A549 (cell line): ENCODE measurements around the gene RBM4B. TPM values are rescaled to one million over a fixed set of nuclear protein-coding genes. Genes with fewer than 3 reads are reported as not detected.
A peak's percentile ranks its signal among the peaks of the same experiment; 100 is the strongest.

Experiments used
- ATAC-seq, 2 experiments: fragments of 200-7000 bp in 1 of 2; fragments of >200 bp in 1 of 2; cut with Nextera tagmentation in 1 of 2; cut with Tn5 transposase in 1 of 2; 3 replicates each; pipeline versions ENCODE4 v1.8.0 to v1.9.1; 2018 to 2020; ENCODE audit warnings: mild to moderate bottlenecking in 1 of 2, moderate library complexity in 1 of 2
- CTCF ChIA-PET: fragments of 300-600 bp; sonication (Branson Sonifier 250); formaldehyde crosslinking; extraction: SDS; loops from one replicate; lab custom pipeline; 2021; ENCODE audit warnings: antibody characterized with exemption, inconsistent platforms; lab: Yijun Ruan, JAX
- POLR2A ChIA-PET: fragments of 350-600 bp; formaldehyde crosslinking; extraction: SDS; loops from one replicate; lab custom pipeline; 2021; ENCODE audit warnings: antibody characterized with exemption, inconsistent platforms; lab: Yijun Ruan, JAX
- DNase-seq, 2 experiments: peaks; one replicate each; pipeline versions ENCODE4 v3.0.0 to v3.0.0-alpha.2; 2011 to 2016; ENCODE audit warnings: low read depth in 1 of 2, low spot score in 1 of 2
- FAIRE-seq: peaks from 2 replicates; lab custom pipeline; 2011; peaks lifted over from hg19 to GRCh38; lab: Jason Lieb, UNC
- H3K27ac ChIP-seq, 2 experiments: fragments of >200 bp; sonication (Bioruptor Twin); formaldehyde crosslinking; 3 replicates each; pipeline ENCODE4 v1.5.1; 2016 to 2017
- H3K4me1 ChIP-seq: fragments of >200 bp; sonication (Bioruptor Twin); formaldehyde crosslinking; 3 replicates; pipeline ENCODE4 v1.6.1; 2016
- H3K4me2 ChIP-seq: fragments of >200 bp; sonication (Bioruptor Twin); formaldehyde crosslinking; 3 replicates; pipeline ENCODE4 v1.6.1; 2016
- H3K4me3 ChIP-seq: fragments of >200 bp; sonication (Bioruptor Twin); formaldehyde crosslinking; 3 replicates; pipeline ENCODE4 v1.5.1; 2016
- H3K9me3 ChIP-seq: fragments of >200 bp; sonication (Bioruptor Twin); formaldehyde crosslinking; 3 replicates; pipeline ENCODE4 v1.6.1; 2016
- BCL3 ChIP-seq: fragments of >200 bp; sonication (Bioruptor Twin); formaldehyde crosslinking; IDR thresholded peaks from 3 replicates; pipeline ENCODE4 v1.6.1; 2016
- CBX8 ChIP-seq: fragments of 200-600 bp; sonication (generic); IDR thresholded peaks from 2 replicates; pipeline ENCODE4 v1.6.1; 2016
- CHD4 ChIP-seq: fragments of 200-600 bp; sonication (generic); IDR thresholded peaks from 2 replicates; pipeline ENCODE4 v1.6.1; 2016; ENCODE audit warnings: antibody characterized with exemption, mild to moderate bottlenecking, borderline replicate concordance
- EHF ChIP-seq: fragments of 250-450 bp; sonication (Bioruptor Pico); IDR thresholded peaks from 2 replicates; pipeline ENCODE4 v1.5.0; 2020; ENCODE audit warnings: mild to moderate bottlenecking
- ELK1 ChIP-seq: fragments of 150-350 bp; IDR thresholded peaks from 2 replicates; pipeline ENCODE4 v1.6.1; 2014; ENCODE audit warnings: low read depth, mild to moderate bottlenecking, low read length
- FOSB ChIP-seq: fragments of 250-450 bp; sonication (Bioruptor Pico); IDR thresholded peaks from 2 replicates; pipeline ENCODE4 v1.5.0; 2020; ENCODE audit warnings: mild to moderate bottlenecking, moderate library complexity
- HDAC2 ChIP-seq: fragments of 200-600 bp; sonication (generic); IDR thresholded peaks from 2 replicates; pipeline ENCODE4 v1.6.1; 2016
- HEYL ChIP-seq: fragments of 250-450 bp; sonication (Bioruptor Pico); IDR thresholded peaks from 2 replicates; pipeline ENCODE4 v1.8.0; 2021; ENCODE audit warnings: mild to moderate bottlenecking, moderate library complexity
- HOXB5 ChIP-seq: fragments of 250-450 bp; sonication (Bioruptor Pico); IDR thresholded peaks from 2 replicates; pipeline ENCODE4 v1.5.0; 2020; ENCODE audit warnings: mild to moderate bottlenecking, moderate library complexity
- KDM5A ChIP-seq: fragments of 200-600 bp; sonication (generic); IDR thresholded peaks from 2 replicates; pipeline ENCODE4 v1.6.1; 2016; ENCODE audit warnings: antibody characterized with exemption, mild to moderate bottlenecking
- MAX ChIP-seq: IDR thresholded peaks from 2 replicates; pipeline ENCODE4 v1.6.1; 2012
- MAZ ChIP-seq: fragments of 150-350 bp; IDR thresholded peaks from 2 replicates; pipeline ENCODE4 v1.6.1; 2014; ENCODE audit warnings: antibody characterized with exemption, low read depth, low read length, borderline replicate concordance
- MYC ChIP-seq: IDR thresholded peaks from 2 replicates; pipeline ENCODE4 v1.6.1; 2012; ENCODE audit warnings: mild to moderate bottlenecking, inconsistent platforms, low read length, improper control_type of control experiment, borderline replicate concordance
- NPAS2 ChIP-seq: fragments of 250-450 bp; sonication (Bioruptor Pico); IDR thresholded peaks from 2 replicates; pipeline ENCODE4 v1.8.0; 2022; ENCODE audit warnings: mild to moderate bottlenecking, moderate library complexity, borderline replicate concordance
- NR3C1 ChIP-seq: fragments of >200 bp; sonication (Bioruptor Twin); formaldehyde crosslinking; IDR thresholded peaks from 3 replicates; pipeline ENCODE4 v1.6.1; 2017
- PBX3 ChIP-seq: IDR thresholded peaks from 2 replicates; pipeline ENCODE4 v1.6.1; 2012
- POLR2AphosphoS2 ChIP-seq: conservative IDR thresholded peaks from 2 replicates; pipeline ENCODE4 v1.6.1; 2012; ENCODE audit warnings: low read length, improper control_type of control experiment, inconsistent platforms
- RAD21 ChIP-seq, 2 experiments: fragments of >200 bp in 1 of 2; sonication (Bioruptor Twin) in 1 of 2; formaldehyde crosslinking in 1 of 2; IDR thresholded peaks in 1 of 2; conservative IDR thresholded peaks in 1 of 2; 2 replicates in 1 of 2; 3 replicates in 1 of 2; pipeline ENCODE4 v1.6.1; 2012 to 2018; ENCODE audit warnings: inconsistent platforms in 1 of 2
- RCOR1 ChIP-seq: fragments of 150-350 bp; IDR thresholded peaks from 2 replicates; pipeline ENCODE4 v1.6.1; 2014; ENCODE audit warnings: antibody characterized with exemption, low read length, low read depth
- RNF2 ChIP-seq: fragments of 200-600 bp; sonication (generic); IDR thresholded peaks from 2 replicates; pipeline ENCODE4 v1.6.1; 2016; ENCODE audit warnings: low read depth, mild to moderate bottlenecking, antibody characterized with exemption, moderate library complexity, borderline replicate concordance
- SMC3 ChIP-seq: fragments of >200 bp; sonication (Bioruptor Twin); formaldehyde crosslinking; IDR thresholded peaks from 3 replicates; pipeline ENCODE4 v1.6.1; 2018; ENCODE audit warnings: inconsistent platforms
- USF2 ChIP-seq: fragments of 450-650 bp; IDR thresholded peaks from 2 replicates; pipeline ENCODE4 v1.6.1; 2014; ENCODE audit warnings: antibody characterized with exemption
- ZSCAN20 ChIP-seq: fragments of 250-450 bp; sonication (Bioruptor Pico); IDR thresholded peaks from 2 replicates; pipeline ENCODE4 v1.8.0; 2022; ENCODE audit warnings: mild to moderate bottlenecking, moderate library complexity
- WGBS: methylation state at CpG from one replicate; pipeline ENCODE4 v1.1.6; 2017; ENCODE audit errors: missing lambda C conversion rate; 5-methylcytosine and 5-hydroxymethylcytosine counted together
- polyA plus RNA-seq, 4 experiments: library from polyadenylated mRNA; depleted of rRNA in 3 of 4; stranded (reverse); fragments of >200 nt; fragmentation: RNase III in 1 of 4; extraction: RNeasy Plus Mini Kit Qiagen cat#74134 plus additional on column Dnase treatment in 1 of 4; gene quantifications; 2 replicates in 3 of 4; 3 replicates in 1 of 4; pipeline ENCODE4 v1.2.3, GENCODE V29; 2011 to 2017
- TF ChIP-seq, protein P1 (sequence below): IDR thresholded peaks from 2 replicates; pipeline ENCODE4 v1.6.1; 2012; ENCODE audit warnings: low read depth, borderline replicate concordance

Gene RBM4B
- polyA plus RNA-seq, 2 of the 4 experiments (the other 2 are of a cell fraction): 28.0 to 32.7 TPM

- H3K27ac ChIP-seq: no peak overlapping the region
- ChIA-PET POLR2A (interaction anchor here (1.4 to 2.3 kb wide), 2 partner anchors 9 to 12 kb away, joined by 6 to 8 read pairs; partner anchors contain the start of gene RBM4), CTCF (interaction anchor here (1.1 to 2.5 kb wide), 2 partner anchors 9 to 12 kb away, joined by 4 to 7 read pairs; partner anchors contain the start of genes RBM14 and RBM4)
- TF ChIP-seq HOXB5 (CRISPR knock-in tag) (no peak), MAZ (no peak), FOSB (CRISPR knock-in tag) (no peak), RNF2 (no peak), POLR2AphosphoS2 (peak; percentile 20; the same call in 1 of the 2 replicates)
- no peaks in the 10 kb centered on the region for H3K9me3 ChIP-seq
- H3K4me3 ChIP-seq: no peak overlapping the region
- FAIRE-seq (no peak), ATAC-seq (no peak), DNase-seq (no peak)
- H3K4me1 ChIP-seq: no peaks in the 10 kb centered on the region
- no peak overlapping the region for H3K4me2 ChIP-seq
- 92% methylated on average over 2 of the region's 2 CpGs for WGBS
These were observed 48.3 kb downstream of the RBM4B start for GRCh38 chr11:66629356-66629755.

GRCh38 chr11:66628061-66628603, 49.6 kb downstream of the RBM4B start:
- H3K27ac ChIP-seq: no peak overlapping the region
- H3K4me3 ChIP-seq: no peak overlapping the region
- 91% methylated on average over 7 of the region's 7 CpGs for WGBS
- ChIA-PET CTCF (interaction anchor here (1.2 to 2.5 kb wide), 4 partner anchors 10 to 198 kb away, joined by 3 to 7 read pairs (median 4); partner anchors contain the start of genes RBM14 and RBM4), POLR2A (interaction anchor here (1.4 to 2.6 kb wide), 2 partner anchors 10 to 12 kb away, joined by 6 to 12 read pairs; partner anchors contain the start of genes RBM14 and RBM4)
- ATAC-seq (no peak), FAIRE-seq (no peak)
- 0 out of 3 replicates have a peak, but pooled peaks cover under 1% of the 10 kb centered on the region for H3K4me1 ChIP-seq
- H3K9me3 ChIP-seq: no peaks in the 10 kb centered on the region
- H3K4me2 ChIP-seq: no peak overlapping the region
- no peak for TF ChIP-seq MYC
- TF ChIP-seq RNF2: no peak
- TF ChIP-seq CHD4: no peak
- TF ChIP-seq, protein P1, sequence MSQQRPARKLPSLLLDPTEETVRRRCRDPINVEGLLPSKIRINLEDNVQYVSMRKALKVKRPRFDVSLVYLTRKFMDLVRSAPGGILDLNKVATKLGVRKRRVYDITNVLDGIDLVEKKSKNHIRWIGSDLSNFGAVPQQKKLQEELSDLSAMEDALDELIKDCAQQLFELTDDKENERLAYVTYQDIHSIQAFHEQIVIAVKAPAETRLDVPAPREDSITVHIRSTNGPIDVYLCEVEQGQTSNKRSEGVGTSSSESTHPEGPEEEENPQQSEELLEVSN: no peak
- TF ChIP-seq, all 56 proteins: peak for 0
- no peak for DNase-seq

DNA sequence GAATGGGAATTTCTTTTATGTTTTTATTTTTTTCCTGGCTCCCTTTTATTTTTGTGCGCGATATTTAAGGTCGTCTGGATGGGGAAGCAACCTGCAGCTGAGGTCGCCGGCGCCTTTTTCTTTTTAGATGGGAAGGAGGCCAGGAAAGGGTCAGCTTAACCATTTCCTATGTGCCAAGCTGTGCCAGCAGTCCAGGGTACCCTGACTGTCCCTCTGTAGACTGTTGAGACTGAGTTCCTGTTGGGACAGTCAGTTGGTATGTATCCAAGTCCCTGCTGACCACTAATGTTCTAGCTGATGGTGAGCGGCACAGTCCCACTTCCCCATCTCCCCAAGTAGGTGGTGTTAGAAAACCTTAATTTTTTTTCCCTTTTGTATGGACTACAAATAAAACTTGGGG, 50.8 kb downstream of the RBM4B start:
- no peak overlapping the region for H3K4me3 ChIP-seq
- H3K4me2 ChIP-seq: no peak overlapping the region
- POLR2A ChIA-PET: interaction anchor here (1.2 to 2.6 kb wide), 2 partner anchors 10 to 11 kb away, joined by 4 to 12 read pairs; partner anchors contain the start of genes RBM14 and RBM4
- no peak overlapping the region for H3K27ac ChIP-seq
- DNase-seq (no peak), FAIRE-seq (no peak), ATAC-seq (no peak)
- CTCF ChIA-PET: interaction anchor here (0.8 to 2.5 kb wide), 4 partner anchors 10 to 196 kb away, joined by 3 to 7 read pairs (median 4); partner anchors contain the start of gene RBM14
- WGBS: 96% methylated on average over 7 of the region's 7 CpGs
- no peak for TF ChIP-seq NR3C1
- TF ChIP-seq POLR2AphosphoS2: 0 out of 2 replicates have a peak, but pooled peaks have one; percentile 9
- 0 out of 3 replicates have a peak, but pooled peaks cover 5% of the 10 kb centered on the region for H3K4me1 ChIP-seq
- H3K9me3 ChIP-seq: no peaks in the 10 kb centered on the region

DNA sequence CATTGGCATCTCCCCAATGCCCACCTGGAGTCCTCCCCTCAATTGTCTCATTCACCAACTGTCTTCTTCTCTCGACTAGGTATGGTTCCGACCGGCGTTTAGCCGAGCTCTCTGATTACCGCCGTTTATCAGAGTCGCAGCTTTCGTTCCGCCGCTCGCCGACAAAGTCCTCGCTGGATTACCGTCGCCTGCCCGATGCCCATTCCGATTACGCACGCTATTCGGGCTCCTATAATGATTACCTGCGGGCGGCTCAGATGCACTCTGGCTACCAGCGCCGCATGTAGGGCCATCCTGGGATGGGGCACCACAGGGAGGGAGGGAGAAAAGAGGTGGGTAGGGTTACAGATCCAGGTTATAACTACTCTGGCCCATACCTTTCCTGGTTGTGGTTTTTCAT, 51.3 kb downstream of the RBM4B start:
- no peak for DNase-seq
- Histone ChIP-seq H3K4me3 (no peak overlapping the region), H3K27ac (no peak overlapping the region), H3K9me3 (no peaks in the 10 kb centered on the region), H3K4me1 (peaks cover 7% of the 10 kb centered on the region; the same call in 2 of the 3 replicates), H3K4me2 (no peak overlapping the region)
- ChIA-PET POLR2A (interaction anchor here (1.2 to 2.6 kb wide), 2 partner anchors 10 to 12 kb away, joined by 4 to 12 read pairs; partner anchors contain the start of genes RBM14 and RBM4), CTCF (interaction anchor here (1.9 kb wide), 1 partner anchor 27 kb away, joined by 4 read pairs; no protein-coding TSS in a partner anchor)
- WGBS: 96% methylated on average over 25 of the region's 25 CpGs
- no peak for ATAC-seq
- no peak for FAIRE-seq
- TF ChIP-seq RAD21 (conservative IDR thresholded peaks at IDR 0.05 in 1 of 2, IDR thresholded peaks at IDR 0.05 in 1 of 2) (no peak), CHD4 (no peak), BCL3 (no peak), CBX8 (no peak), PBX3 (no peak), MAX (no peak), EHF (CRISPR knock-in tag) (no peak), ELK1 (no peak), HEYL (CRISPR knock-in tag) (no peak), KDM5A (no peak), SMC3 (no peak), HDAC2 (no peak), NPAS2 (CRISPR knock-in tag) (no peak), RCOR1 (no peak), USF2 (no peak), ZSCAN20 (CRISPR knock-in tag) (no peak)
